SHP77 (cell line): ENCODE results near the gene SPAG4.

Source experiments
- DNase-seq, 2 experiments: peaks; one replicate each; lab custom pipeline; 2025; lab: John Stamatoyannopoulos, UW

The SPAG4 gene, protein sequence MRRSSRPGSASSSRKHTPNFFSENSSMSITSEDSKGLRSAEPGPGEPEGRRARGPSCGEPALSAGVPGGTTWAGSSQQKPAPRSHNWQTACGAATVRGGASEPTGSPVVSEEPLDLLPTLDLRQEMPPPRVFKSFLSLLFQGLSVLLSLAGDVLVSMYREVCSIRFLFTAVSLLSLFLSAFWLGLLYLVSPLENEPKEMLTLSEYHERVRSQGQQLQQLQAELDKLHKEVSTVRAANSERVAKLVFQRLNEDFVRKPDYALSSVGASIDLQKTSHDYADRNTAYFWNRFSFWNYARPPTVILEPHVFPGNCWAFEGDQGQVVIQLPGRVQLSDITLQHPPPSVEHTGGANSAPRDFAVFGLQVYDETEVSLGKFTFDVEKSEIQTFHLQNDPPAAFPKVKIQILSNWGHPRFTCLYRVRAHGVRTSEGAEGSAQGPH

DNA sequence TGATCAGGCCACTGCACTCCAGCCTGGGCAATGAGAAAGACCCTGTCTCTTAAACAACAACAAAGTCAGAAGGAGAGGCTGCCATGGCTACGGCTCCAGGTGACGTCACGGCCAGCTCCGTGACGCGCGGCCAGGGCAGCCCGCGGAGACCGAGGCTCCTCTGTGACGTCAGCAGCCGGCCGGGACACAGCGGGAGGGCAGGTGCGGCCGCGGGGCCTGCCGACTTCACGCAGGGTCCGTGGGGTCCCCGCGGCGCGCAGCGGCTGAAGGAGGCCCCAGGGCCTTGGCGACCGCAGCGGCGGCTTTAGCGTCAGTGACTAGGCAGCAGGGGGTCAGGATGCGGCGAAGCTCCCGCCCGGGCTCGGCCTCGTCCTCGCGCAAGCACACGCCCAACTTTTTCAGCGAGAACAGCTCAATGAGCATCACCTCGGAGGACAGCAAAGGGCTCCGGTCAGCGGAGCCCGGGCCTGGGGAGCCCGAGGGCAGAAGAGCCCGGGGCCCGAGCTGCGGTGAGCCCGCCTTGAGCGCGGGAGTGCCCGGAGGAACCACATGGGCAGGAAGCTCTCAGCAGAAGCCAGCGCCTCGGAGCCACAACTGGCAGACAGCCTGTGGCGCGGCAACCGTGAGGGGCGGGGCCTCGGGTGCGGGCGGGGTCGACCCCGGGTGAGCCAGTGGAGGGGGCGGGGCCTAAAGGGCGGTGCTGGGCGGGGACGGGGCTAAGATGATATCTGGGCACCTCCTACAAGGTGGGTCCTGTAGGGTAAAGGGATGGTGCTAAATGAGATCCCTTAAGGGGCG is at the start of gene SPAG4:
TSS of gene SPAG4 (plus strand) at position 163 of the 798 bp plus-strand sequence. CDS start at position 338, 175 bp downstream.
- DNase-seq: peak; percentile 78 to 99

DNA sequence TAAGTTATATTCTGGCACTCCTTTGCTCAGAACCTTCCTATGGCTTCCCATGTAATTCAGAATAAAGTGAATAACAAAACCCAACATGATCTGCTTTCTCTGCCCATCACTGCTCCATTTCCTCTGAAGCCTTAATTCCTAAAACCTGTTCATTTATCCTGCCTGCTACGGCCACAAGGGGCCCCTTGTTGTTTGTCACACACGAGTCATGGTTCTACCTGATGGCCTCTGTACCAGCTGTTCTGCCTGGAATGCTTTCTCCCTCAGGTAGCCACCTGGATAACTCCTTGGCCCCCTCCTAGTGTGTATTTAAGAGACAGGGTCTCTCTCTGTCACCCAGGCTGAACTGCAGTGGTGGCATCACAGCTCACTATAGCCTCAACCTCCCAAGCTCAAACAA is 47.0 kb upstream of the SPAG4 start:
- DNase-seq: peak in 1 of 2 experiments; percentile 28

DNA sequence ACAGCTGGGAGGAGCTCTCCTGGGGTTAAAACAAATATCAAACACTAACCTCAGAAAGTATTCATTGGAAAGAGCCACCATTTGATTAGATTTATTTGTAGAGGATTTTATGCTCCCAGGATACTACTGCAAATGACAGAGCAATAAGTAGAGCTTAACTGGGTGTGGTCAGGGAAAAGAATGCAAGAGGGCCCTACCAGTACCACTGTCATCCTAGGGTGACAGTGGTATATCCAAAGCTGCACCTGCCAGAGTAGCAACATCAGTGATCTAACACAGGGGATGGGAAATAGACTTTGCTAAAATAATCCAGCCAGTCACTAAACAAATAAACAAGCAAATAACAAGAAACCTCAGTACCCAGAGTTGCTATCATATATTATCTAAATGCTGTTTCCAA is 44.1 kb upstream of the SPAG4 start:
- no peak for DNase-seq

DNA sequence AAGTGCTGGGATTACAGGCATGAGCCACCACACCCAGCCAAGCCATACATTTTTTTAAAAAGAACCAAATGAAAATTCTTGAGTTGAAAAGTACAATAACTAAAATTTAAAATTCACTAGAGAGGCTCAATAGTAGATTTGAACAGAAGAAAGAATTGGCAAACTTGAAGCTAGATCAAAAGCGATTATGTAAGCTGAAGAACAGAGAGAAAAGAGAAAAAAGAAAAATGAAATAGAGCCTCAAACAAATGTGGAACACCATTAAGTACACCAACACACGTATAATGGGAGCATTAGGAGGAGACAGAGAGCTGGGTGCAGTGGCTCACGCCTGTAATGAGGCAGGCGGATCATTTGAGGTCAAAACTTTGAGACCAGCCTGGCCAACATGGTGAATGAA is 42.8 kb upstream of the SPAG4 start:
- no peak for DNase-seq

DNA sequence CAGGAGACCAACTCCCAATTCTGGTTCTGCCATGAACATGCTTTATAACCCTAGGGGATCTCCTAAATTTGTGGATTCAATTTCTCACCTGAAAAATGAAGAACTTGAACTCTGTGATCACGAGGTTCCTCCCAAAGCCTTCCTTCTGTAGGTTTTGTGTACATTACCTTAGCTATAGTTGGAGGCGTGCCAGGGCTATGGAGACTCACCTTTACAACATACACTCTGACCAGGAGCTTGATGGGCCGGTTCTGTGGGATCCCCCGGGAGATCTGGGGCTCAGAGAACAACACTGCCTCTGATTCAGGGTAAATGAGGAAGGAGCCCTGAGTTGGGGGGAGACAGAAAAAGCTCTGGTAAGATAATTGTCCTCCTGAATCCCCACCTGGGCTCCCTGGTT is 39.7 kb upstream of the SPAG4 start:
- no peak for DNase-seq

DNA sequence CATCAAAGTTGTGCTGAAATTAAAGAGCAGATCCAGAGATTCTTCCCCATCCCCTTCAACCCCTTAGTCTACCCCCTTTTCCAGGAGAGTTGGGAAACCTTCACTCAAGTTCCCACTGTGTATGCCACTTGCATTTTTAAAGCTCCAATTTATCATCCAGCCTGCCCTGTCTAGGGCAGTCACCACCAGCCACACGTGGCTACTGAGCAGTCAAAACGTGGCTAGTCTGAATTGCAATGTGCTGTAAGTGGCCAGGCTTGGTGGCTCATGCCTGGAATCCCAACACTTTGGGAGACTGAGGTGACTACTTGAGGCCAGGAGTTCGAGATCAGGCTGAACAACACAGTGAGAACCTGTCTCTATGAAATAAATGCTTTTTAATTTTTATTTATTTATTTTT is 38.8 kb upstream of the SPAG4 start:
- no peak for DNase-seq

DNA sequence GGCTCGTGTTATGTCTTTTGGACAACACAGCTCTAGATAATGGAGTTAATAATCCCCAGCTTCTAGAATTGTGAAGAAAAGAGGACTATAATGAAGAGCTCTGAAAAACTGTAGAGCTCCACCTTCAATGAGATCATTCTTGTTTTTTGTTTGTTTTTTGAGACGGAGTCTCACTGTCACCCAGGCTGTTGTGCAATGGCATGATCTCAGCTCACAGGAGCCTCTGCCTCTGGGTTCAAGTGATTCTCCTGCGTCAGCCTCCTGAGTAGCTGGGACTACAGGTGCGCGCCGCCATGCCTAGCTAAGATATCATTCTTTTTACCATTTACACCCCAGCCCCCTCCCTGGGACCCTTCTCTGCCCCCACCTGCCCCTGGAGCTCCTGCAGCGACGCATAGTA is 37.2 kb upstream of the SPAG4 start:
- no peak for DNase-seq

DNA sequence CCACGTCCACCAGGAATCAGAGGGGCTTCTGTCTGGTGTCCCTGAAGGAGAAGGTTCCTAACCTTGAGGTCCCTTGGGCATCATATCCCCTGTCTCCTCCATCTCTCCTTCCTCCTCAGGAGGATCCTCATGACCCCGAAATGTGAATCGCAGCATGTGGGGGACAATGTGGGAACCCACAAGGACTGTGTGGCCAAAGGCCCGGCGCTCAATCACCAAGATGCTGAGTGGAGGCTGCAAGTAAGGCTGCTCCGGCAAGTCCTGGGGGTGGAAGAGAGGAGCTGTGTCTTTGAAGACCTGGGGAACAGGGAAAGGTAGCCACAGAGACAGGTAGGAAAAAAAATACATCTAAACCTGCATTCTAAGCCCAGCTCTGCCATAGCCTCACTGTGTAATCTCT is 36.4 kb upstream of the SPAG4 start:
- no peak for DNase-seq

DNA sequence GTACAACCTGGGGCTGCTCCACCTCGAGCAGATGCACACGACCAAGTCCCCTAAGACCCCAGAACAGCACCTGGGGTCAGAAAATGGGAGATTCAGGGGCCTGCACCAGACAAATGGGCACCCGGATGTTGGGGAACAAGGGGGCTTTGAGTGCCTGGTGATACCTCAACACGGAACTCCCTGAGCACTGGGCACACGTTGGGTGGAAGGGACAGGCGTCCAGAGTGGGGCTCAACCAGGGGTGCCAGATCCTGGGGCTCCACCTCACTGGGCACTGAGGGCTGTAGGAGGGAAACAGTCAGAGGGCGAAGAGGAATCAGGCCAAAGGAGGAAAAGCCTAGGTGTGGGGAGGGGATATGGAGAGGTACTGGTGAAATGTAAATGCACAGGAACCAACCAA is 33.5 kb upstream of the SPAG4 start:
- no peak for DNase-seq

DNA sequence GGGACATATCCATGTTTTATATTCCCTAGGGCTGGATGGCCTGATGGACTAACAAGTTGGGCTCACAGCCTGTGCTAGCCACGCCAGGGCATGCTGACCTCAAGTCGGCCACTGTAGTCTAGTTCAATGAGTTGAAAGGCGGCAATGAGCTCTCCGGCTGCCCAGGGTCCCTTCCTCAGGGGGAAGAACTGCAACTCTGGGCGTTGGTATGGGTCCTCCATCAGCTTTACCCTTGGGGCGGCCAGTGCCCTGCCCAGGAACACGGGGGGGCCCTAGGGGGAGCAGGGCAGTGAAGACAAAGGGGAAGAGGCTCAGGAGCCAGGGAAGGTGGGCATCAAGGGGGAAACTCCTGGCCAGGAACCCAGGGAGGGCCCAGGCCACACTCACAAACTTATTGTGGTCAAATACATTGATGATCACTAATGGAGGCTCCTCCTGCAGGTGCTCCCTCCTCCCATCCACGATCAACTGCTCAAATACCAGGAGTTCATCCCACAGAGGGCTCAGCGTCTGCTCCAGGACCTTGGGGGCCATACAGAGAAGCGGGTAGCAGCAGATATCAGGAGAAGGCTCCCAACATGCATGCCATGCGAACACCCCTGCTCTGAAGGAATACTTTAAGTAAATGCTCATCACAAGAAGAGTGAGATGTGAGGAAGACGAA is 32.8 kb upstream of the SPAG4 start:
- no peak for DNase-seq

DNA sequence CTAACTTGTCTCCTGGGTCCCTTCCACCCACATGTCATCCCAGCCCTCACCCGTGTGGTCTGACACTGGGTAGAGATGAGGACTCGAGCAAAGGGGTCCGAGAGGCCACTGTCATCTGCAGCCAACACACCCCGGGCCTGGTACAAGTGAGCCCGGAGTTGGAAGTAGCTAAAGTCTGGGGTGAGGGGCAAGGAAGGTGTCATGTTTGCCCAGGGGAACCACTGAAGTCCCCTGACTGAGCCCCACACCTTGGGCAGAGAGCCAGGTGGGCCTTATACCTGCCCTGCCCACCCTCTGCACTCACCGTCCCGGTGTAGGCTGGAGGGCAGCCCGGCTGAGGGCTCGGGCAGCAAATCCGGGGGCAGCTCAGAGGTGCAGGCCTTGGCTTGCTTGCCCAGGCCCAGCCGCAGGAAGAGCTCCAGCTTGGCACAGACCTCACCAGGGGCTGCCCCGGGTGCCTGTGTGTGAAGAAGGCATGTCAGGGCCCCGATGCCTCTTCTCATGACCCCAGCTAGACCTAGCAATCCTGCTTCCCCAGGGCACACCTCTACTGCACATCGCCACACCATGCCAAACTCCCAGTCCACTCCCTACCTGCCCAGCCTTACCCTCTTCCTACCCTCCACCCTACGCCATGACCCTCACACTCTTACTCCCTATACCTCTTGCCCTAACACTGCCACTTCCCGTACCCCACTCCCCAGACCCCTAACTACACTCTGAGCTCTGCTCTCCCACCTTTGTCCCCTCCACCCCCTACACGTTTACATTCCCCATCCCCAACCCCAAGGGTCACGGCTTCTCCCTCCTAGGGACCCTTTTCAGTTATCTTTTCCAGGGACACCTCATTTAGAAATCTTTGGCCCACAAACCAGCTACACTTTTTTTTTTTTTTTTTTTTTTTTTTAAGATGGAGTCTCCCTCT is 31.7 kb upstream of the SPAG4 start:
- no peak for DNase-seq

DNA sequence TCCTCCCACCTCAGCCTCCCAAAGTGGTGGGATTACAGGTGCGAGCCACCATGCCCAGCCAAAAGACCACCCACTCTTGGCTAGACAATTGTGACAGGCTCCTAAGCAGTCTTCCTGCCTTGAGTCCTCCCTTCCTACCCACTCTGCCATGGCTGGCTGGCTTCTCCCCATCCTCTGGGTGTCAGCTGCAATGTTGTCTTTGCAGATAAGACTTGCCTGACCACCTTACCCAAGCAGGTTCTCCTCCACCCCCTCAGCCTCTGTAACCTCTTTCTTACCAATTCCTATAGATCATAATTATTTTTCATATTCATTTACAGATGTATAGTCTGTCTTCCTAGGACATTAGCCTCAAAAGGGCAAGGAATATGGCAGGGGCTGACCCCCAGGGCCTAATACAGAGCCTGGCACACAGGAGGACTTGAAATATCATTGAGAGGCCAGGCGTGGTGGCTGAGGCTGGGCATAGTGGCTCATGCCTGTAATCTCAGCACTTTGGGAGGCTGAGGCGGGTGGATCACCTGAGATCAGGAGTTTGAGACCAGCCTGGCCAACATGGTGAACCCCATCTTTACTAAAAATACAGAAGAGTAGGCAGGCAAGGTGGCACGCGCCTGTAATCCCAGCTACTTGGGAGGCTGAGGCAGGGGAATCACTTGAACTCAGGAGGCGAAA is 28.7 kb upstream of the SPAG4 start:
- no peak for DNase-seq

DNA sequence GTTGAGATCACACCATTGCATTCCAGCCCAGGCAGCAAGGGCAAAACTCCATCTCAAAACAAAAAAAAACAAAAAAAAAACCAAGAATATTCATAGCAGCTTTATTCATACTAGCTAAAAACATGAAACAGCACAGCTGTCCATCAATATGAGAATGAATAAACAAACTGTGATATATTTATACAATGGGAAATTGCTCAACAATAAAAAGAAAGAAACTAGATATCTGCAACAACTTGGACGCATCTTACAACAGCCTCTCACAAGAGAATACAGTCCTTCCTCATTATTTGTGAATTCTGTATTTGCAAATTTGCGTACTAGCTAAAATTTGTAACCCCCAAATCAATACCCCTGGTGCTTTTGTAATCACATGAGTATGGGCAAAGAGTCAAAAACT is 28.2 kb upstream of the SPAG4 start:
- DNase-seq: no peak

DNA sequence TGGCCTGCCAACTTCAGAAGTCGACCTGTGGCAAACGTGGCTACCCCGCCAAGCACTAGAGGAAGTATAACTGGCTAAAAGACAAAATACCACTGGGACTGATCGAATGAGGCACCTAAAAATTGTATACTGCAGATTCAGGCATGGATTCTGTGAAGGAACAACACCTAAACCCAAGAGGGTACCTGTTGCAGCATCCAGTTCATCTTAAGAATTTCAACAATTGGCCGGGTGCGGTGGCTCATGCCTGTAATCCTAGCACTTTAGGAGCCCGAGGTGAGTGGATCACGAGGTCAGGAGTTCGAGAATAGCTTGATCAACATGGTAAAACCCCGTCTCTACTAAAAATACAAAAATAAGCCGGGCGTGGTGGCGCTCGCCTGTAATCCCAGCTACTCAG is 27.2 kb upstream of the SPAG4 start:
- DNase-seq: no peak

DNA sequence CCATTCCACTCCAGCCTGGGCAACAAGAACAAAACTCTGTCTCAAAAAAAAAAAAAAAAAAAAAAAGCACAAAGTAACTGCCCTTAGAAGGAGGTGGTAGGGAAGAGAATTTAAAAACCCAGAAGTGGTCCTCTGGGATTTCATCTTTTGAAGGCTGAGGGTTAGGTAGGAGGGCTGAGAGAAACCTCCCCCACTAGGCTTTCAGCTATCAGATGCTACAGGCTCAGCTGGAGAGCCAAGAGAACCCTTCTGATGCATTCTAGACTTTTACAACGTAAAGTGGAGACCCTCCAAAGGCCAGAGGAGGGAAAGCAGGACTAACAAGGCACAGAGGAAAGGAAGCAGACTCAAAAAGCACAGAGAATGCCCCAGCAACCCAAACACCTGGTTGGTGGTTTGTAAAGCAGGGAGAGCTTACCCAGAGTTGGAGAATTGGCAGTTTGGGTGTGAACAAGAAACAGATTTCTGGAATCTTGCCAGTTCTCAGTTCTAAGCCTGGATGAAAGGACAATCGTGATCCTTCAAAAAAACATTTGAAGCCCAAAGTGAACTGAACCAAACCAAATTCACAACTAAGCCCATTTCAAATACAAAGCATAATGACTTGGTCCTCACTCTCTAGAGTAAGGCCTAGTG is 23.2 kb upstream of the SPAG4 start:
- no peak for DNase-seq

DNA sequence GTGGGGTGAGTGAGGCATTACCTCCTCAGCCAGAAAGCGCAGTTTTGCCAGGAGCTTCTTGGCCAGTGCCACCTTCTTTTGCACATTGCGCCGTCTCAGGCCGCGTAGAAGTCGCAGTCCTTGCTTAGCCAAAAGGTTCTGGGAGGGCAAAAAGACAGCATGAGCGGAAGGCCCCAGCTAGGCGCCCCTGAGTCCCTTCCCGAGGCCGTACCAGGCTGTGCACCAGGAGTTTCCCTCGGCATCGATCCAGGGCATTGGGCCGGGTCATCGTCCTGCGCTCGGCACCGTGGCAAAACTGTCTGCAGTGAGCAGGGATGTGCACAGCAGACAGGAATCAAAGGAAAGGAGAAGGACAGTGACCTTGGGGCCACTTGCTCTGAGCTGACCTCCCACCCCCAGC is 20.2 kb upstream of the SPAG4 start:
- DNase-seq: no peak

DNA sequence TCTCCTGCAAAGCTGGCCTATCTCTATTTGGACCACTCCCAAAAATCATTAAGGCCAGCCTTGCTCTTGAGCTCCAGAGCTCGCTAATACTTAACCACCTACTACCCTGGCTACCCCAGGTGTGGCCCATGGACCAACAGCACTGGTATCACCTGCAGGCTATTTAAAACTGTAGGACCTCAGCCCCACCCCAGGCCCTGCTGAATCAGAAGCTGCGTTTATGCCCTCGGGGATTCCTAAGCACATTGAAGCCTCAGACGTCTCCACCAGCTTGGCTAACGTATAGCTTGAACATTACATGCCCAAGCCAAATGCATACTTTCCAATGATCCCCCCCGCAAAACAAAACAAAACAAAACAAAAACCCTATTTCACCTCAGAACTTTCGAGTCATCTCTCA is 19.7 kb upstream of the SPAG4 start:
- no peak for DNase-seq

DNA sequence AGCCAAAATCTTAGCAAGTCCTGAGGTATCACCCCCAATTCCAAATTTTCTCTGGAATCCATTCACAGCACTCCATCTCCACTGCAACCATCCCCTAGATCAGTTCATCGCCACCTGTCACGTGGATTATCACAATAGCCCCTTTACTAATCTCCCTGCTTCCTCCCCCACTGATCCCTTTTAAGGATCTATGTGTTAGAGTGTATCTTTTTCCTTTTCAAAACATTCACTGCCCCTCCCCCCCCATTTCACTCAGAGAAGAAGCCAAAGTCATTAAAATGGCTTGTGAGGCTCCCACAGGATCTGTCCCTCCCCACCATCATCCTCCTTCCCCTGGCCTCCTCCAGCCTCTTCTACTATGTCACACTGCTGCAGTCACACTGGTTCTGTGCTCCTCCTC is 18.4 kb upstream of the SPAG4 start:
- DNase-seq: no peak

DNA sequence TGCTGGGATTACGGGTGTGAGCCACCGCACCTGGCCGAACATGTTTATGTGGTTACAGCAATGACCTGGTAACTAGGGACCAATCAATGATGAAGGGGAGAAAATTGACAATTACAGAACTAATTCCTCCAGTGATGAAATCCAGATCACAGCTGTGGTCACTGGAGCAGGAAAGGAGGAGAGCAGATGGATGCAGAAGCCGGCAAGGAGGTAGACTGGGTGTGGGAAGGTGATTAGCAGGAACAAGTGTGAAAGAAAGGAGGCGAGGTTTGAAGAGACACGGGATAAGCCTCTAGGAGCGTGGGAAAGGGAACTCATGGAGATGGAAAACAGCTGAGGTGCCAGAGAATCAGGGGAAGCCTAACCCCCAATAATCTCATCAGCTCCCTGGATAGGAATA is 17.2 kb upstream of the SPAG4 start:
- no peak for DNase-seq

DNA sequence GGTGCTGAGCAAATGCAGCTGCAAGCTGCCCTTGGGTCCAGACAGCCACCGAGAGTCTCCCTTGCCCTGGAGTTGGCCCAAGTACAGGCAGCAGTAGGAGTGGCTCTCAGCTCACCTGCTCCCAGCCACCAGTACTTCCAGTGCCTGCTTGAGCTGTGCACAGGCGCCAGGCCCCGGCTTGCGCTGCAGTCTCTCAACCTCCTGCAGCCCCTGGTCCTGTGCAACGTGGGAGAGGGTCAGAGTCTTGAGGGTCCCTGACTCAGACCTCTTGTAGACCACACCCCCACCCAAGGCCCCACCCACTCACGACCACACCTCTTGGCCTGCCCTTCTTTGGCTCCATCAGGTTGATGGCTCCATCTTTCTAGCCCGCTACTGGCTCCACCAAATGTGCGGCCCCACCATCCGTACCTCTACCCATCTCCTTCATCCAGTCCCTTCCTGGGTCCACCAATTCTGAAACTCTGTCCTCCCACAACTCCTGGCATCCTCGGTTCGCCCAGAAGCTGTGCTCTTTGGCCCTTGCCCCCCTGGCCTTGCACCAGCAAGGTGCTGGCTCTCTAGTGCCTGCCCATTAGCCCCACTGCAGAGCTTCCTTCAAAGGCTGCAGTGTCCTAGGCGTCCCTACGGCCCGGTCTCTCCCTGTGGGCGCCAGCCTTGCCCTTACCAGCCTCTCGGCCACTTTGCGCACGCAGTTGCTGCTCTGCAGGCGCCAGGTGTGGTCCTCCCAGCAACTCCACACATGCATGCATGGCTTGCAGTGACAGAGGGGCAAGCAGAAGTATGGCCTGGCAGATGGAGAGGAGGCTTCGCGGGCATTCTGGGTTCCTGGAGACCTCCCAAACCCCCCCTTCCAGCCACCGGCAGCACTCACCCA is 16.5 kb upstream of the SPAG4 start:
- no peak for DNase-seq
